GM10266 (cell line): ENCODE measurements around the gene GNB1L.

Experiments
- DNase-seq: peaks from one replicate; pipeline ENCODE4 v3.0.0; 2012; ENCODE audit errors: extremely low spot score
- CTCF ChIP-seq: IDR thresholded peaks from 2 replicates; pipeline ENCODE4 v1.5.1; 2012; ENCODE audit warnings: mild to moderate bottlenecking, low read depth; ENCODE audit not compliant: control insufficient read depth, insufficient read depth; ENCODE audit errors: missing control alignments

Gene GNB1L

GRCh38 chr22:19757140-19757984, 97.3 kb downstream of the GNB1L start:
- TF ChIP-seq CTCF = no peak
- peak; percentile 70 for DNase-seq

- peak; percentile 63 for TF ChIP-seq CTCF
- peak; percentile 88 for DNase-seq
Measured at GRCh38 chr22:19756288-19757128, 98.2 kb downstream of the GNB1L start.

- no peak for TF ChIP-seq CTCF
- peak; percentile 55 for DNase-seq
Measured at GRCh38 chr22:19755722-19756287, 98.9 kb downstream of the GNB1L start.

GRCh38 chr22:19755145-19755710, 99.4 kb downstream of the GNB1L start:
- TF ChIP-seq CTCF = no peak
- no peak for DNase-seq

GRCh38 chr22:19754701-19755144, 100.0 kb downstream of the GNB1L start:
- TF ChIP-seq CTCF = no peak
- DNase-seq = no peak

- no peak for DNase-seq
- no peak for TF ChIP-seq CTCF
Measured at GRCh38 chr22:19753996-19754700, 100.5 kb downstream of the GNB1L start.
